Esophagus muscularis mucosa (tissue), 4 donors: ENCODE data around the gene P2RY8.

ENCODE experiments used
- EP300 ChIP-seq: sonication (generic); formaldehyde crosslinking; IDR thresholded peaks from one replicate; pipeline ENCODE4 v1.6.1; 2017; ENCODE audit warnings: antibody characterized with exemption
- POLR2A ChIP-seq: fragments of 450-650 bp; IDR thresholded peaks from one replicate; pipeline ENCODE4 v1.6.1; 2017; ENCODE audit warnings: antibody characterized with exemption, moderate library complexity, mild to moderate bottlenecking, low read depth
- TF ChIP-seq, protein P1 (sequence below), 3 experiments: fragments of 200-600 bp in 2 of 3; fragments of 450-650 bp in 1 of 3; sonication (generic) in 2 of 3; IDR thresholded peaks; one replicate each; pipeline ENCODE4 v1.5.1; 2017 to 2019; ENCODE audit warnings: antibody characterized with exemption in 3 of 3, mild to moderate bottlenecking in 2 of 3, moderate library complexity in 1 of 3

DNA sequence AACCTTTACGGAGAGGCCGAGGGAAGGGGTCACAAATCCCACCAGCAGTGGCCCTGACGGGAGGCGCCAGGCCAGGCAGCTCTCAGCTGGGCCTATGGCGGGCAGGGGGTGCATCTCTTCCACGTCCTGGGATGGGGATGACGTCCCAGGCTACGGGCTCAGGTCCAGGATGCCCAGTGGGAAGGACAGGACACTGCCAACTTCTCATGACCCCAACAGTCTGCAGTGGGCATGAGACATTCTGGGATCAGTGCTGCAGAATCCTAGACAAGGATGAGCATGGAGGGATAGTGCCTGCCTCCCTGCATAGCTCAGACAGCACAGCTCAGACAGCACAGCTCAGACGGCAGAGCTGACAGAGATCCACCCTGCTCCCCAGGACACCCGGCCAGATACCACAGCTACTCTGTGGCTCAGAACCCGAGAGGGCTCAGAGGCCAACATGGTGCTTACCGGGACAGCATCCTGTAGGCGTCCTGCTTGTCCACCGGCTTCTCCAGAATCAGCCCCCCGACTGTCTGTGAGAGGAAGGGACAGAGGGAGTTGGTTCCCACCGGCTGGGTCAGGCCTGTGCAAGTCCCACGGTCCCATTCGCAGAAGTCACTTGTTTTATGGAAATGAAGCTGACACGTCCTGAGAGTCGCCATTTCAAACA is 101.6 kb downstream of the P2RY8 start:
- TF ChIP-seq, protein P1, sequence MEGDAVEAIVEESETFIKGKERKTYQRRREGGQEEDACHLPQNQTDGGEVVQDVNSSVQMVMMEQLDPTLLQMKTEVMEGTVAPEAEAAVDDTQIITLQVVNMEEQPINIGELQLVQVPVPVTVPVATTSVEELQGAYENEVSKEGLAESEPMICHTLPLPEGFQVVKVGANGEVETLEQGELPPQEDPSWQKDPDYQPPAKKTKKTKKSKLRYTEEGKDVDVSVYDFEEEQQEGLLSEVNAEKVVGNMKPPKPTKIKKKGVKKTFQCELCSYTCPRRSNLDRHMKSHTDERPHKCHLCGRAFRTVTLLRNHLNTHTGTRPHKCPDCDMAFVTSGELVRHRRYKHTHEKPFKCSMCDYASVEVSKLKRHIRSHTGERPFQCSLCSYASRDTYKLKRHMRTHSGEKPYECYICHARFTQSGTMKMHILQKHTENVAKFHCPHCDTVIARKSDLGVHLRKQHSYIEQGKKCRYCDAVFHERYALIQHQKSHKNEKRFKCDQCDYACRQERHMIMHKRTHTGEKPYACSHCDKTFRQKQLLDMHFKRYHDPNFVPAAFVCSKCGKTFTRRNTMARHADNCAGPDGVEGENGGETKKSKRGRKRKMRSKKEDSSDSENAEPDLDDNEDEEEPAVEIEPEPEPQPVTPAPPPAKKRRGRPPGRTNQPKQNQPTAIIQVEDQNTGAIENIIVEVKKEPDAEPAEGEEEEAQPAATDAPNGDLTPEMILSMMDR (IDR thresholded peaks at IDR 0.05): no peak
- TF ChIP-seq POLR2A: no peak
- TF ChIP-seq EP300: no peak
